OCI-LY3 (cell line): ENCODE results near the gene HERC5.
A peak's percentile ranks its signal among the peaks of the same experiment; 100 is the strongest.

ENCODE experiments used
- H2AFZ ChIP-seq: fragments of 200-600, 300-600 bp; shearing (Covaris generic); 2 replicates; pipeline ENCODE4 v1.6.0; 2014; ENCODE audit warnings: antibody characterized with exemption, low read depth, low read length
- H3K27ac ChIP-seq: fragments of 200-600, 300-600 bp; sonication (generic); 2 replicates; pipeline ENCODE4 v1.5.1; 2014; ENCODE audit warnings: mild to moderate bottlenecking, low read length, moderate library complexity, mixed read lengths
- H3K27me3 ChIP-seq: fragments of 200-600, 300-600 bp; sonication (generic); 2 replicates; pipeline ENCODE4 v1.6.1; 2014; ENCODE audit warnings: low read depth, low read length, mixed read lengths
- H3K36me3 ChIP-seq: fragments of 200-600, 300-600 bp; sonication (generic); replicated peaks from 2 replicates; pipeline ENCODE3; 2014; ENCODE audit warnings: low read depth, low read length, mixed read lengths
- H3K4me1 ChIP-seq: fragments of 300-600, 200-600 bp; sonication (generic); 2 replicates; pipeline ENCODE4 v1.6.1; 2014; ENCODE audit warnings: low read length, mixed read lengths
- H3K4me2 ChIP-seq: fragments of 200-600, 300-600 bp; sonication (generic); 2 replicates; pipeline ENCODE4 v1.6.1; 2014; ENCODE audit warnings: low read length, mixed read lengths
- H3K4me3 ChIP-seq: fragments of 300-600, 200-600 bp; sonication (generic); 2 replicates; pipeline ENCODE4 v1.5.1; 2014; ENCODE audit warnings: antibody characterized with exemption, mild to moderate bottlenecking, low read length, moderate library complexity
- H3K79me2 ChIP-seq: fragments of 300-600, 200-600 bp; shearing (Covaris generic); 2 replicates; pipeline ENCODE4 v1.6.1; 2014; ENCODE audit warnings: mild to moderate bottlenecking, low read length, mixed read lengths
- H3K9ac ChIP-seq: fragments of 300-600, 200-600 bp; shearing (Covaris generic); 2 replicates; pipeline ENCODE4 v1.6.0; 2014; ENCODE audit warnings: mild to moderate bottlenecking, low read length, moderate library complexity
- H3K9me3 ChIP-seq: fragments of 200-600, 300-600 bp; shearing (Covaris generic); 2 replicates; pipeline ENCODE4 v1.6.1; 2014; ENCODE audit warnings: low read length, mixed read lengths; ENCODE audit not compliant: insufficient read depth
- H4K20me1 ChIP-seq: fragments of 200-600, 300-600 bp; sonication (generic); 2 replicates; pipeline ENCODE4 v1.6.1; 2016; ENCODE audit warnings: low read length, mixed read lengths; ENCODE audit not compliant: insufficient read depth
- CTCF ChIP-seq: fragments of 200-600, 300-600 bp; sonication (generic); IDR thresholded peaks from 2 replicates; pipeline ENCODE4 v1.5.1; 2014; ENCODE audit warnings: antibody characterized with exemption, low read length, low read depth
- EZH2phosphoT487 ChIP-seq: fragments of 200-600 bp; shearing (Covaris generic); IDR thresholded peaks from 2 replicates; pipeline ENCODE4 v1.6.1; 2018; ENCODE audit warnings: antibody characterized with exemption, mixed run types, low read depth

Gene HERC5

GRCh38 chr4:88503344-88503743 is 46.4 kb downstream of the HERC5 start:
- peak overlapping the region; percentile 4; the same call in 1 of the 2 replicates for H3K4me2 ChIP-seq
- no peaks in the 10 kb centered on the region for H3K9me3 ChIP-seq
- no peak overlapping the region for H3K4me3 ChIP-seq
- TF ChIP-seq CTCF (no peak), EZH2phosphoT487 (no peak)
- H3K9ac ChIP-seq: no peak overlapping the region
- no peak overlapping the region for H3K27ac ChIP-seq
- no peaks in the 10 kb centered on the region for H4K20me1 ChIP-seq
- no peaks in the 10 kb centered on the region for H3K79me2 ChIP-seq
- H2AFZ ChIP-seq: no peak overlapping the region
- no peaks in the 10 kb centered on the region for H3K36me3 ChIP-seq
- peaks cover 17% of the 10 kb centered on the region for H3K4me1 ChIP-seq
- H3K27me3 ChIP-seq: no peaks in the 10 kb centered on the region

- H3K27me3 ChIP-seq: no peaks in the 10 kb centered on the region
- H3K9me3 ChIP-seq: no peaks in the 10 kb centered on the region
- no peaks in the 10 kb centered on the region for H3K36me3 ChIP-seq
- no peak overlapping the region for H2AFZ ChIP-seq
- no peaks in the 10 kb centered on the region for H4K20me1 ChIP-seq
- H3K4me2 ChIP-seq: no peak overlapping the region
- peaks cover 16% of the 10 kb centered on the region for H3K4me1 ChIP-seq
- no peak for TF ChIP-seq EZH2phosphoT487
- no peak for TF ChIP-seq CTCF
- H3K79me2 ChIP-seq: no peaks in the 10 kb centered on the region
- no peak overlapping the region for H3K4me3 ChIP-seq
- no peak overlapping the region for H3K27ac ChIP-seq
- H3K9ac ChIP-seq: no peak overlapping the region
These were observed 54.3 kb downstream of the HERC5 start for GRCh38 chr4:88511236-88511635.

- H3K36me3 ChIP-seq: no peaks in the 10 kb centered on the region
- H3K4me2 ChIP-seq: no peak overlapping the region
- H2AFZ ChIP-seq: no peak overlapping the region
- no peaks in the 10 kb centered on the region for H3K79me2 ChIP-seq
- no peak overlapping the region for H3K27ac ChIP-seq
- H4K20me1 ChIP-seq: no peaks in the 10 kb centered on the region
- H3K9ac ChIP-seq: no peak overlapping the region
- H3K4me1 ChIP-seq: no peaks in the 10 kb centered on the region
- H3K9me3 ChIP-seq: no peaks in the 10 kb centered on the region
- no peak overlapping the region for H3K4me3 ChIP-seq
- TF ChIP-seq CTCF (no peak), EZH2phosphoT487 (no peak)
- no peaks in the 10 kb centered on the region for H3K27me3 ChIP-seq
These were observed 57.9 kb downstream of the HERC5 start for GRCh38 chr4:88514557-88515511.

- H2AFZ ChIP-seq: no peak overlapping the region
- no peak for TF ChIP-seq EZH2phosphoT487
- TF ChIP-seq CTCF: no peak
- no peak overlapping the region for H3K4me3 ChIP-seq
- no peaks in the 10 kb centered on the region for H3K9me3 ChIP-seq
- H3K27me3 ChIP-seq: no peaks in the 10 kb centered on the region
- H3K4me2 ChIP-seq: no peak overlapping the region
- no peaks in the 10 kb centered on the region for H3K4me1 ChIP-seq
- H3K36me3 ChIP-seq: peaks cover 5% of the 10 kb centered on the region
- H3K79me2 ChIP-seq: peaks cover 8% of the 10 kb centered on the region
- H4K20me1 ChIP-seq: no peaks in the 10 kb centered on the region
- no peak overlapping the region for H3K9ac ChIP-seq
- H3K27ac ChIP-seq: no peak overlapping the region
These were observed 59.8 kb downstream of the HERC5 start for GRCh38 chr4:88516746-88517145.
